ENCODE results near the gene CEP63. TPM values are rescaled to one million over a fixed set of nuclear protein-coding genes. Genes with fewer than 3 reads are reported as not detected.

Gene CEP63
- total and polyA plus RNA-seq, 2 of the 8 experiments (the other 6 are each of a cell fraction or from before 2014, with no cell fraction given): 5.3 to 18.2 TPM

- CTCF ChIA-PET (ENCODE audit: partially characterized antibody): interaction anchor here (1.0 to 2.4 kb wide), 8 partner anchors 9 to 155 kb away, joined by 3 to 9 read pairs (median 4); no protein-coding TSS in a partner anchor
- FAIRE-seq: no peak
- TF ChIP-seq, protein P1, sequence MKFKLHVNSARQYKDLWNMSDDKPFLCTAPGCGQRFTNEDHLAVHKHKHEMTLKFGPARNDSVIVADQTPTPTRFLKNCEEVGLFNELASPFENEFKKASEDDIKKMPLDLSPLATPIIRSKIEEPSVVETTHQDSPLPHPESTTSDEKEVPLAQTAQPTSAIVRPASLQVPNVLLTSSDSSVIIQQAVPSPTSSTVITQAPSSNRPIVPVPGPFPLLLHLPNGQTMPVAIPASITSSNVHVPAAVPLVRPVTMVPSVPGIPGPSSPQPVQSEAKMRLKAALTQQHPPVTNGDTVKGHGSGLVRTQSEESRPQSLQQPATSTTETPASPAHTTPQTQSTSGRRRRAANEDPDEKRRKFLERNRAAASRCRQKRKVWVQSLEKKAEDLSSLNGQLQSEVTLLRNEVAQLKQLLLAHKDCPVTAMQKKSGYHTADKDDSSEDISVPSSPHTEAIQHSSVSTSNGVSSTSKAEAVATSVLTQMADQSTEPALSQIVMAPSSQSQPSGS (IDR thresholded peaks at IDR 0.05; ENCODE audit: low read length): no peak
- TF ChIP-seq RFX5 (IDR thresholded peaks at IDR 0.05; ENCODE audit: borderline replicate concordance, low read depth, low read length) (no peak), POLR2A (IDR thresholded peaks at IDR 0.05; ENCODE audit: control extremely low read depth in 1 of 2, low read depth in 2 of 2, low read length in 2 of 2) (no peak), KDM1A (IDR thresholded peaks at IDR 0.05; ENCODE audit: borderline replicate concordance, low read length) (no peak), ATF3 (IDR thresholded peaks at IDR 0.05; ENCODE audit: insufficient read depth, low read depth, low read length) (no peak), EGR1 (IDR thresholded peaks at IDR 0.05; ENCODE audit: borderline replicate concordance, low read depth, low read length) (no peak), JUND (IDR thresholded peaks at IDR 0.05; ENCODE audit: low read length) (no peak), ASH2L (IDR thresholded peaks at IDR 0.05; ENCODE audit: low read length) (no peak), CHD2 (IDR thresholded peaks at IDR 0.05; ENCODE audit: low read length) (no peak), RXRA (IDR thresholded peaks at IDR 0.05; ENCODE audit: insufficient read depth, low read depth, low read length) (no peak), MAFK (IDR thresholded peaks at IDR 0.05; ENCODE audit: low read depth, low read length) (no peak), NRF1 (IDR thresholded peaks at IDR 0.05; ENCODE audit: low read depth, low read length) (no peak)
Observed at GRCh38 chr3:134463676-134464063, 22.2 kb upstream of the CEP63 start.

More at GRCh38 chr3:134463676-134464063, 22.2 kb upstream of the CEP63 start:
- Histone ChIP-seq H3K14ac (ENCODE audit: insufficient read length) (no peak overlapping the region), H3K56ac (replicated peaks; ENCODE audit: insufficient read length, low read depth, low read length) (no peak overlapping the region), H3K23ac (ENCODE audit: insufficient read length) (no peak overlapping the region), H3K18ac (ENCODE audit: extremely low read depth, low read length) (no peak overlapping the region), H2AFZ (ENCODE audit: low read length) (no peak overlapping the region), H3K79me1 (ENCODE audit: low read depth, low read length) (no peaks in the 10 kb centered on the region), H2BK20ac (ENCODE audit: low read length) (no peak overlapping the region), H2BK15ac (ENCODE audit: low read length) (no peak overlapping the region), H3K9ac (replicated peaks in 1 of 4; ENCODE audit: extremely low read depth in 1 of 4, low read depth in 3 of 4, low read length in 3 of 4) (peak overlapping the region in 2 of 4 experiments; percentile 31 to 43; a peak in 2 of 7 replicates), H3K4me1 (replicated peaks in 1 of 4; ENCODE audit: control insufficient read depth in 3 of 4, insufficient read depth in 4 of 4, low read length in 3 of 4) (peaks cover 5 to 16% (median 8%) of the 10 kb centered on the region in 4 experiments), H3K23me2 (ENCODE audit: low read depth, low read length) (no peaks in the 10 kb centered on the region), H4K5ac (ENCODE audit: insufficient read length, low read depth, low read length) (no peak overlapping the region), H3K27ac (ENCODE audit: low read depth, low read length) (peak overlapping the region; percentile 61), H2BK12ac (ENCODE audit: low read depth, low read length) (peak overlapping the region; percentile 89), H3K4ac (replicated peaks; ENCODE audit: insufficient read length, low read depth, low read length) (no peak overlapping the region), H2BK5ac (ENCODE audit: low read depth, low read length) (peak overlapping the region; percentile 58), H2AK5ac (ENCODE audit: low read depth, low read length) (peak overlapping the region; percentile 18; the same call in 1 of the 2 replicates), H3K36me3 (ENCODE audit: control insufficient read depth in 2 of 4, insufficient read depth in 4 of 4, low read length in 3 of 4) (no peaks in the 10 kb centered on the region), H4K91ac (replicated peaks; ENCODE audit: insufficient read length, low read length) (no peak overlapping the region), H3K4me3 (ENCODE audit: extremely low read depth in 1 of 4, insufficient read depth in 2 of 4, low read depth in 3 of 4, low read length in 4 of 4) (peak overlapping the region in 1 of 4 experiments; percentile 39; a peak in 2 of 8 replicates), H3K27me3 (replicated peaks in 1 of 4; ENCODE audit: control insufficient read depth in 3 of 4, extremely low read depth in 1 of 4, insufficient read depth in 3 of 4, low read length in 3 of 4) (no peaks in the 10 kb centered on the region), H4K20me1 (replicated peaks in 1 of 2; ENCODE audit: control insufficient read depth in 1 of 2, insufficient read depth in 2 of 2, low read length in 2 of 2) (no peaks in the 10 kb centered on the region), H2BK120ac (replicated peaks; ENCODE audit: low read depth, low read length) (no peak overlapping the region), H3K4me2 (ENCODE audit: insufficient read depth in 1 of 2, low read depth in 2 of 2, low read length in 2 of 2) (peak overlapping the region; percentile 42 to 63; a peak in 3 of 4 replicates), H4K8ac (ENCODE audit: extremely low read depth, insufficient read depth, low read length) (no peak overlapping the region), H3K79me2 (ENCODE audit: control insufficient read depth in 1 of 2, insufficient read depth in 2 of 2, low read length in 2 of 2) (no peaks in the 10 kb centered on the region; a peak in 1 of 4 replicates), H3K9me3 (ENCODE audit: insufficient read depth in 2 of 2, low read depth in 1 of 2, low read length in 1 of 2) (no peaks in the 10 kb centered on the region)
- POLR2A ChIA-PET (ENCODE audit: partially characterized antibody): interaction anchor here (0.8 to 1.7 kb wide), 6 partner anchors 9 to 98 kb away, joined by 3 to 7 read pairs (median 3); no protein-coding TSS in a partner anchor
- DNase-seq (ENCODE audit: low read depth in 1 of 2, low spot score in 2 of 2): no peak
- WGBS, 2 experiments (ENCODE audit: extremely low coverage in 1 of 2, insufficient coverage in 1 of 2, insufficient read length in 1 of 2, insufficient replicate concordance in 2 of 2, low coverage in 1 of 2, low lambda C conversion rate in 2 of 2, missing lambda C conversion rate in 1 of 2): 38% methylated on average over 4 of the region's 4 CpGs; no CpG with 5 or more reads in 1 of the 2 experiments

Data from H1 (cell line).